SK-N-DZ (cell line): Measurements from ENCODE around the gene KRTAP4-6. TPM values are rescaled to one million over a fixed set of nuclear protein-coding genes. Genes with fewer than 3 reads are reported as not detected.
"Not testable (repeated sequence)": the region's sequence is repeated elsewhere in the genome, so short reads cannot be mapped to it uniquely, and the experiment has no call there.

ENCODE experiments used
- DNase-seq: peaks from one replicate; pipeline ENCODE4 v3.0.0-alpha.2; 2015; ENCODE audit warnings: low spot score
- polyA plus RNA-seq, 2 experiments: library from polyadenylated mRNA; depleted of rRNA; stranded (reverse); fragments of >200 nt; gene quantifications; 2 replicates each; pipeline ENCODE4 v1.2.3, GENCODE V29; 2014

KRTAP4-6 gene
- polyA plus RNA-seq (2014; cell fraction: cytosol; rRNA removed), result not detected in 2 replicates
- not detected in 2 replicates for polyA plus RNA-seq (2014; cell fraction: nucleus; rRNA removed)

DNA sequence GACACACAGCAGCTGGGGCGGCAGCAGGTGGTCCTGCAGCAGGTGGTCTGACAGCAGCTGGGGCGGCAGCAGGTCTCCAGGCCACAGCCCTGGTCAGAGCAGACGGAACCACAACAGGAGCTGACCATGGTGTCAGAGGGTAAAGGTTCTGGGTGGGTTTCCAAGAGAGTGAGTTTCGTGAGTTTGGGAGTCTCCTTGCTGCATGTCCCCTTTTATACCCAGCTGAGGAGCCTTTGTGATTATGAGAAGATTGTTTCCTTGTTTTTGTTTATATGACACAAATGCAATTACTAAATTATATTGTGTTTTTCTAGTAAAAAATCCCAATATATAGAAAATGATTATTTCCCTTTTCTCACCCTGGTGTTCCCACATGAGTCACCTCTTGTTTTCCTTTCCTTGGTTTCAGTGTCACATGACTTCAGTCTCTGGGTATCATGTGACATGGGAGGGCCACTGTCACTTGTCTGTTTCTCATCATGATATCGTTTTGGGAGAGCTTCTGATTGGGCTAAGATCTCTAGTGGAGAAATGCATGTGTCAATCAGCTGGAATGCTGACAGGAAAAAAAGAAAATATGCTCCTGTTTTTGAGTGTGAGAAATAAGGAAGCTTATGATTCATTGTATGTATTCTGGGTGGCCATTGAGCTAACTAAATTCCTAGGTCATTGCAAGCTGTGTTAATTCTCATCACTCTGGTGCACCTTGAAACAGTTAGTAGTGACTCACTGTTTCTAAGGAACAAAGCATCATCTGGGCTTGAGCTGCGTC is at the start of gene KRTAP4-6:
Gene KRTAP4-6 (minus strand): TSS at position 185 of the 772 bp plus-strand sequence. CDS start 57 bp downstream, at position 128.
- no peak for DNase-seq

DNA sequence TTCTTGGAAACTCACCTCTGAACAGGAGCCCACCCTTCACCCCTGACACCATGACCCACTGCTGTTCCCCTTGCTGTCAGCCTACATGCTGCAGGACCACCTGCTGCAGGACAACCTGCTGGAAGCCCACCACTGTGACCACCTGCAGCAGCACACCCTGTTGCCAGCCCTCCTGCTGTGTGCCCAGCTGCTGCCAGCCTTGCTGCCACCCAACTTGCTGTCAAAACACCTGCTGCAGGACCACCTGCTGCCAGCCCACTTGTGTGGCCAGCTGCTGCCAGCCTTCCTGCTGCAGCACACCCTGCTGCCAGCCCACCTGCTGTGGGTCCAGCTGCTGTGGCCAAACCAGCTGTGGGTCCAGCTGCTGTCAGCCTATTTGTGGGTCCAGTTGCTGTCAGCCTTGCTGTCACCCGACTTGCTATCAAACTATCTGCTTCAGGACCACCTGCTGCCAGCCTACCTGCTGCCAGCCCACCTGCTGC is 49.5 kb upstream of the KRTAP4-6 start, which contains the start of gene KRTAP9-1:
Gene KRTAP9-1 (plus strand): TSS at position 51 of the 482 bp plus-strand sequence. CDS start 0 bp downstream, at position 51.
- not testable (repeated sequence) for DNase-seq

DNA sequence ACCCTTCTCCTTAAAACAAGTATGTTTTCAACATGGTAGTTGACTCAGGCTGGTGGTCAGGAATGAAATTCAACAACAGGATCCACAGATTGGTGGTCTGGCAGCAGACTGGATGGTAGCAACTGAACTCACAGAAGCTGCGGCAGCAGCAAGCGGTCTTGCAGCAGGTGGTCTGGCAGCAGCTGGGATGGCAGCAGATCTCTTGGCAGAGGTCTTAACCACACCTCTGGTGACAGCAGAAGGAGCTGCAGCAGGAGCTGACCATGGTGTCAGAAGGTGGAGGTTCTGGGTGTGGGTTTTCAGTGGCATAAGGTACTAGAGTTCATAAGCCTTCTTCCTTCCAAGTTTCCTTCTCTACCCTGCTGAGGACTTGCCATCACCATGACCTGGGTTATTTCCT is 46.5 kb upstream of the KRTAP4-6 start:
- DNase-seq, result no peak

DNA sequence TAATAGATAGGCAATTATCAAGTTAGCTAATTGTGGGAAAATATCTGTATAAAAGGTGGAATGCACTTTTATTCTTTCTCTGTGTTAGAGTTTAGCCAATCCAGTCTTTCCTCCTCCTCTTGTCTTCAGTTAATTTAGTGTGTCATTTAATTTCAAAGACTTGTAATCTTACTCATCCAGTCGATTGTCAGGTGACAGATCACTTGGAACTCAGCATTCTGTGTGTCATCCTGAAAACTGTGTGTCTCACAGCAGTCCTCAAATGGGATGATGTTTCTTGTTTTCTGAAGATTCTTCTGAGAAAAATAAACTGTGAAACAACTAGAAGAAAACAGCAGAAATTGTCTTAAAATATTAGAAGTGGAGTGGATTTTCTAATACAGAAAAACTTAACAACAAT is 44.7 kb upstream of the KRTAP4-6 start:
- no peak for DNase-seq

DNA sequence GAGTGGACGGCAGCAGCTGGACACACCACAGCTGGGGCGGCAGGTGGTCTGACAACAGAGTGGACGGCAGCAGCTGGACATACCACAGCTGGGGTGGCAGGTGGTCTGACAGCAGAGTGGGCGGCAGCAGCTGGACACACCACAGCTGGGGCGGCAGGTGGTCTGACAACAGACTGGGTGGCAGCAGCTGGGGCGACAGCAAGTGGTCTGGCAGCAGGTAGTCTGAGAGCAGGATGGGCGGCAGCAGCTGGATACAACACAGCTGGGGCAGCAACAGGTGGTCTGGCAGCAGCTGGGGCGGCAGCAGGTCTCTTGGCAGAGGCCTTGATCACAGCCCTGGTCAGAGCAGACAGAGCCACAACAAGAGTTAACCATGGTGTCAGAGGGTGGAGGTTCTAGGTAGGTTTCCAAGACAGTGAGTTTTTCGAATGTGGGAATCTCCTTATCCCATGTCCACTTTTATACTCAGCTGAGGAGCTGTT is 44.2 kb upstream of the KRTAP4-6 start, which contains the start of gene KRTAP4-1:
Gene KRTAP4-1 (minus strand): TSS at position 432 of the 482 bp plus-strand sequence. CDS start 57 bp downstream, at position 375.
- DNase-seq, result no peak

DNA sequence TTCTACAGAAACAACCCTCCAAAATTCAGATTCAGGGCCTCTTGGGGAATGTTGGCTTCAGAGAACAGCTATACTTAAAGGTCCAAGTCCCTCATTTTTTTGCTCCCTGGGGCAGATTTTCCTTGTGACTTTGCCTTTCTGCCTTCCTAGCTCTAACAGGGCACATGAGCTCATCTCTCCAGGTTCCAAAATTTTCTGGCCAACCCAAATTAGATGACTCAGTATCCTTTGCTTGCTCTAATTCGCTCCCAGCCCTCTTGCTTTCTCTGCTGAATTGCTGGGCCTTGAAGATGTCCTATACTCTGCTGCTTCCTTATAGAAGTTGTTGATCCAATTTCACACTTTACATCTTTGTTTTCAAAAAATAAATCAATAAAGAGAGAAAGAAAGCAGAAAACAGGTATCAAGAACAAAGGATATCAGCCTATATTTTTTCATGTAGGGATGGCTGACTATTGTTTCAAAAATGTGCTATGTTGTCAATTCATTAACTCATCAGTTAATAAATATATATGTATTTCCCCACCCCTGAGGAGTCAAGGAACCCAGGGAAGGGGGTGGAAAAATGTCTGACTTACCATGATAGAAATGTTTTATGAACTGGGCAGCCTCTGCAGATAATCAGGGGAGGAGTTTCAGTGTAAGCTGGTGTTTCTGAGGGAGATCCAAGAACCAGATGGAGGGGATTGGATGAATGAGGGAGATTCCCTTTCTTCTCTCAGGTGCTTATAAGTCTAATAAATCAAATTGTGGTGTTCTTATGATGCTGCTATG is 38.7 kb upstream of the KRTAP4-6 start:
- no peak for DNase-seq

DNA sequence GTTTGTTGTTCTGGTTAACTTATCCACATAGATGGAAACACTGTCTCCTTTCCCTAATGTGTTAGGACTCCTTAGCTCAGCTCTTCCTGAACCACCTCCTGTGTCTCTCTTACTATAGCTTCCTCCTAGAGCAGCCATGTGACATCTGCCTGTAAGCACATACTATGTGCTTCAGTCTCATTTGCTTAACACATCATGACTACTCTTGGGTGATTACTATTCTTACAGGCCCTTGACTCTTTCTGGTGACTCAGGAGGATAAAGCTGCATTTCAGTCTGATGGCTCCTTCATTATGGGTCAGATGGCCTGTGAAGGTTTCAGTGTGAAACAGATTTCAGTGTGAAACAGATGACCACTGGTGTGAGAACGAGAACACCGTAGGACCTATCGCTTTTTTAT is 38.0 kb upstream of the KRTAP4-6 start:
- no peak for DNase-seq

DNA sequence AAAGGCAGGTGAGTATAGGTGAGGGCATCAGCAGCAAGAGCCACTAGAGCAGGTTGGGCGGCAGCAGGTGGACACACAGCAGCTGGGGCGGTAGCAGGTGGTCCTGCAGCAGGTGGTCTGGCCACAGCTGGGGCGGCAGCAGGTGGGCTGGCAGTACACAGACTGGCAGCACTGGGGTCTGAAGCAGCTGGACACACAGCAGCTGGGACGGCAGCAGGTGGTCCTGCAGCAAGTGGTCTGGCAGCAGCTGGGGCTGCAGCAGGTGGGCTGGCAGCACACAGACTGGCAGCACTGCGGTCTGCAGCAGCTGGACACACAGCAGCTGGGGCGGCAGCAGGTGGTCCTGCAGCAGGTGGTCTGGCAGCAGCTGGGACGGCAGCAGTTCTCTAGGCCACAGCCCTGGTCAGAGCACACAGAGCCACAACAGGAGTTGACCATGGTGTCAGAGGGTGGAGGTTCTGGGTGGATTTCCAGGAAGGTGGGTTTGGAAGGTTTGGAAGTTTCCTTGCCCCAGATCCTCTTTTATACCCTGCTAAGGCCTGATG is 37.5 kb upstream of the KRTAP4-6 start, which contains the start of gene KRTAP4-2:
Gene KRTAP4-2 (minus strand): TSS at position 495 of the 545 bp plus-strand sequence. CDS start 57 bp downstream, at position 438.
- no peak for DNase-seq

DNA sequence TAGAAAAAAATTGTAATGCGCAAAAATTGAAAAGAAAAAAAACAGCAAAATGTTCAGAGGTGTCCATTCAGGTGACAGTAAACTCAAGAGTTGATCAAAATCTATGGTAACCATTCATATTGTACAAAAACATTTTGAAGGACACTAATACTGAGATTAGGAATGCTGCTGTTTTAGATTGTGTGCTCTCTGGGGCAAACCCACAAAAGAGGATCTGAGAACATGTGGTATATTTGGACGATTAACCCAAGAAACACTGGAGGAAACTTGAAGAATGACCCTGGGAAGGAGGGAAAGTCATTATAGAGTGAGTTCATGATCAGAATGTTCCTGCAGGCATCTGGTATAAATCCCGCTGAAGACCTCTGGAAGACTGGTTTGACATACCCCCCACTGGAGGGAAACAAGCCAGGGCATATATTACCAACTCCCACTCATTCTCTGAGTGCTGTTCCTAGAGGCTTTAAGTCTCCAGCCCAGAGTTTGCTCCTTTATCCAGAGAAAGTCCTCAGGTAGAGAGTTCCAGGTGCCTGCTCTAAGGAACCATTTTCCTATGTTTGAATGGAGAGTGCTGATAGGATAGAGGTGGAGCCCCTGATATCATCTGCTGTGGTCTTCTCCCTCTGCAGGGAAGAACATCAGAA is 36.5 kb upstream of the KRTAP4-6 start:
- no peak for DNase-seq

DNA sequence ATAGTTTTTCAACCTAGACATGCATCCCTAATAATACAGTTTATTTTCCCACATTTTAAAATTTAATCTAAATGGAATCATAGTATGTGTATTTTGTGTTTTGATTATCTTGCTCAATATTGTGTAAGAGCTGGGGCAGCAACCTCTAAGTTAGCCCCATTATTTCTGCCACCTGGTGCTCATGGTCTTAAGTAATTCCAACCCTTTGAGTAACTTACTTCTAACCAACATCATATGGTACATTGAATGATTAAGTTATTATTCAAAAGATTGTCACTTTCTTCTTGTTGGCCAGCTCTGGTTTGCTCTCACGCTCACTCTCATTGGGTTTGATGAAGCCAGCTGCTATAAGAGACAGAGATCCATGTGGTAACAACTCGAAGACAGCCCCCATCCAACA is 31.5 kb upstream of the KRTAP4-6 start:
- no peak for DNase-seq

DNA sequence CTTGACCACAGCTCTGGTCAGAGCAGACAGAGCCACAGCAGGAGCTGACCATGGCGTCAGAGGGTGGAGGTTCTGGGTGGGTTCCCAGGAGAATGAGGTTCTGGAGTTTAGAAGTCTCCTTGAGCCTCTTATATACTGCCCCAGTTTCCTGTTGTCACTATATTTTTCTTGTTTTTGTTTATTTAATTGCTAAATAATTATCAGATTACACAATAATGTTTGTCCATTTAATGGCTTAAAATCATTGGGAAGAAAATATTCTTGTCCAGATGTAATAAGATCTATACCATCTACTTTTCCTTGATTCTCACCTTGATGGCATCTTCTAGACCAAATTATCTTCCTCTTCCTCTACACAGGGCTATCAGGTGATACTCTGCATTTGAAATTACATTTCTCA is 27.8 kb upstream of the KRTAP4-6 start, which contains the start of gene KRTAP4-3:
Gene KRTAP4-3 (minus strand): TSS at position 101 of the 400 bp plus-strand sequence. CDS start 49 bp downstream, at position 52.
- DNase-seq, result no peak

DNA sequence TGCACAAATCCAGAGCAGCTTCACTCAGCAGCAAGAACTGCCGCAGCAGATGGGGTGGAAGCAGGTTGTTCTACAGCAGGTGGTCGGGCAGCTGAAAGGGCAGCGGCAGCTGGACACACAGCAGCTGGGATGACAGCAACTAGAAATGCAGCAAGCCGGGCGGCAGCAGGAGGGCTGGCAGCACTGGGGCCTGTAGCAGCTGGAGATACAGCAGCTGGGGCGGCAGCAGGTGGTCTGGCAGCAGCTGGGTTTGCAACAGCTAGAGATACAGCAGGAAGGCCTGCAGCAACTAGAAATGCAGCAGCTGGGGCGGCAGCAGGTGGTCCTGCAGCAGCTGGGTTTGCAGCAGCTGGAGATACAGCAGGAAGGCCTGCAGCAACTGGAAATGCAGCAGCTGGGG is 27.2 kb upstream of the KRTAP4-6 start:
- no peak for DNase-seq

DNA sequence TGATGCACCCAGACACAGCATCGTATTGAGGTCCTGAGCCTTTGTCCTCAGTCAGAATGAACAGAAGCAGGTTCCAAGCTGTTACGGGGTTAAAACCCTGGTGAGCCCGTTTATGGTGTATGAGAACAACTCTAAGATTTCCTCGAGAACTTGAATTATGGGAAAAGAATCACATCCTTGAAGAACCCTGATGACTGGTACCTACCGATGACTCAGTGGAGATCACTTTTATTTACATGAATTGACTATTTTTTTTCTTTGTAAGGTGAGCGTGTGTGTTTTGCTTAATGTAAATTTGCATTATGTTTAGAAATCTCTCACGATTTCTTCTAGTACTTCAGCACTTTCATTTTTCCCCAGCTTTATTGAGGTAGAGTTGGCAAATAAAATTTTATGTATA is 23.5 kb upstream of the KRTAP4-6 start:
- DNase-seq, result no peak

DNA sequence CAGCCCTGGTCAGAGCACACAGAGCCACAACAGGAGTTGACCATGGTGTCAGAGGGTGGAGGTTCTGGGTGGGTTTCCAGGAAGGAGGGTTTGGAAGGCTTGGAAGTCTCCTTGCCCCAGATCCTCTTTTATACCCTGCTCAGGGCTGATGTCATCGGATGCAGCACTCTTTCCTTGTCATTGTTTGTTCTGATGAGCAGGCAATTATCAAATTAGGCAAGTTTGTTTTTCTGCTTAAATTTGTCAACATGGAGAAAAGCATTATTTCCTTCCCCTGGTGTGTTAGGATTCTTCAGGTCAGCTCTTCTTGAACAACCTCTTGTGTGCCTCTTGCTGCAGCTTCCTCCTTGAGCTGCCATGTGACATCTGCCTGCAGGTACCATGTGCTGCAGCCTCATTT is 20.3 kb upstream of the KRTAP4-6 start, which contains the start of gene KRTAP4-4:
Gene KRTAP4-4 (minus strand): TSS at position 101 of the 400 bp plus-strand sequence. CDS start 57 bp downstream, at position 44.
- DNase-seq, result no peak

DNA sequence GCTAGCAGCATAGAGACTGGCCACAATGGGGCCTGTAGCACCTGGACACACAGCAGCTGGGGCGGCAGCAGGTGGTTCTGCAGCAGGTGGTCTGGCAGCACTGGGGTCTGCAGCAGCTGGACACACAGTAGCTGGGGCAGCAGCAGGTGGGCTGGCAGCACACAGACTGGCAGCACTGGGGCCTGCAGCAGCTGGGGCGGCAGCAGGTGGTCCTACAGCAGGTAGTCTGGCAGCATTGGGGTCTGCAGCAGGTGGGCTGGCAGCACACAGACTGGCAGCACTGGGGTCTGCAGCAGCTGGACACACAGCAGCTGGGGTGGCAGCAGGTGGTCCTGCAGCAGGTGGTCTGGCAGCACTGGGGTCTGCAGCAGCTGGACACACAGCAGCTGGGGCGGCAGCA is 19.8 kb upstream of the KRTAP4-6 start:
- not testable (repeated sequence) for DNase-seq

DNA sequence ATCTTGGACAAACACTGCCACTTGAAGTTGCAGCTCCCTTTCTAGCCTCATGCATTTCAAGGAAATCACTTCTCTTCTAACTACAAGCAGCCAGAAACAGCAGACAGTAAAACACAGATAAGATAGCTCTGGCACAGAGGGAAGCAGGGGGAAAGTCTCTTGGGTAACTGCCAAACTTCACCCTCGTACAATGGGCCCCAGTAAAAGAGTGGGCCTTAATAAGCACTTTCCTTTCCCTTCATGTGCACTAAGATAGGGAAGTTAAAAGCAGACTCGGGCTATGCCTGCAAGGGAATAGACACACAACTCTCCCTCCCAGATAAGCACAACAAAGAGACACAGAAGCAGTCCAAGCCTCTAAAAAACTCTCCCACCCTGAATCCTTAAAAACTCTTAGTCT is 13.5 kb upstream of the KRTAP4-6 start:
- no peak for DNase-seq

DNA sequence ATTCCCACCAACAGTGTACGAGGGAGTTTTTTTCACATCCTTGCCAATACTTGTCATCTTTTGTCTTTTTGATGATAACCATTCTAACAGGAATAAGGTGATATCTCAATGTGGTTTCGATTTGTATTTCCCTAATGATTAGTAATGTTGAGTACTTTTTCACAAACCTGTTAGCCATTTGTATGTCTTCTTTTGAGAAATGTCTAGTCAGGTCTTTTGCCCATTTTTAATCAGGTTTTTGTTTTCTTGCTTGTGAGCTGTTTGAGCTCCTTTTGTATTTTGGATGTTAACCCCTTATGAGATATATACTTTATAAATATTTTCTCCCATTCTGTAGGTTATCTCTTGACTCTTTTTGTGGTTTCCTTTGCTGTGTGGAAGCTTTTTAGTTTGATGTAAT is 11.2 kb upstream of the KRTAP4-6 start:
- no peak for DNase-seq

DNA sequence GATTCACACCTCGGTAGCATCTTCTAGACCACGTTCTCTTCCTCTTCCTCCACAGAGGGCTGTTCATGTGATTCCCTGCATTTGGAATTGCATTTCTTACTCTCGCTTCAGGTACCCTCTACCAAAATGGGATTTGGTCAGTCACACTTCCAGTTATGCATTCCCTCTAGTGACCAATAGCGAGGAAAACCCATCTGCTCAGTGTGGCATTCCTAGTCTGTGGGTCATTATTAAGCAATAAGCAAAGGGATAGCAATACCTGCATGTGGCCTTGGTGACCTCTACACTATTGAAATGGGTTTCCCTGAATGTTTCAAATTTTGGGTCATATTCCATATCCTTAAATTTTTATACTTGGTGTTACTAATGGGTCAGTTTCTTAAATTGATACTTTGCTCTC is 9.7 kb upstream of the KRTAP4-6 start:
- no peak for DNase-seq

DNA sequence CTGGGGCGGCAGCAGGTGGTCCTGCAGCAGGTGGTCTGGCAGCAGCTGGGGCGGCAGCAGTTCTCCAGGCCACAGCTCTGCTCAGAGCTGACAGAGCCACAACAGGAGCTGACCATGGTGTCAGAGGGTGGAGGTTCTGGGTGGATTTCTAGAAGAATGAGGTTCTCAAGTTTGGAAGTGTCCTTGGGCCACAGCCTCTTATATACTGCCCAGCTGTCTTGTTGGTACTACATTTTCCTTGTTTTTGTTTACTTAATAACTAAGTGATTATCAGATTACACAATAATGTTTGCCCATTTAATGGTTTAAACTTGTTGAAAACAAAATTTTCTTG is 9.3 kb upstream of the KRTAP4-6 start, which contains the start of gene KRTAP4-5:
Gene KRTAP4-5 (minus strand): TSS at position 174 of the 334 bp plus-strand sequence. CDS start 58 bp downstream, at position 116.
- DNase-seq, result no peak

DNA sequence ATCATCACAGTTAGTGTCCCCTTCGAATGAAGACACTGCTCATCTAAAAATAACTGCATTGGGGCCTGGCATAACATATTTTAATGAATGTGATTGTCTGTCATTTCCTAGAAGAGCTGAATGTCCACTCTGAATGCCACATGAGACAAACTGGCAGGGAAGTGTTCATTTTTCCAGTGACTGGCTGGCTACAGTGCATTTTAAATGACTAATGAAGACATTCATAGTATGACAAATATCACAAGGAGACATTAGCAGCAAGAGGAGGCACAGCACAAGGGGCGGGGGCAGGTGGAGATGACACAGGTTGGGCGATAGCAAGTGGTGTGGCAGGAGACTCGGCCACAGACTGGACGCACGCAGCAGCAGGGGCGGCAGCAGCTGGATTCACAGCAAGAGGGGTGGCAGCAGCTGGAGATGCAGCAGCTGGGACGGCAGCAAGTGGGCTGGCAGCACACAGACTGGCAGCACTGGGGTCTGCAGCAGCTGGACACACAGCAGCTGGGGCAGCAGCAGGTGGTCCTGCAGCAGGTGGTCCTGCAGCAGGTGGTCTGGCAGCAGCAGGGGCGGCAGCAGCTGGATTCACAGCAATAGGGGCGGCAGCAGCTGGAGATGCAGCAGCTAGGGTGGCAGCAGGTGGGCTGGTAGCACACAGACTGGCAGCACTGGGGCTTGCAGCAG is 8.8 kb upstream of the KRTAP4-6 start:
- DNase-seq, result not testable (repeated sequence)
